NB4 (cell line): ENCODE results near the gene ASCC2.

Source experiments
- MAX ChIP-seq: IDR thresholded peaks from 2 replicates; pipeline ENCODE4 v1.6.1; 2011; ENCODE audit warnings: low read depth, low read length
- POLR2A ChIP-seq: IDR thresholded peaks from 2 replicates; pipeline ENCODE4 v1.6.1; 2011; ENCODE audit warnings: mild to moderate bottlenecking; ENCODE audit not compliant: insufficient read length; ENCODE audit errors: extremely low read depth
- TF ChIP-seq, protein P1 (sequence below): IDR thresholded peaks from one replicate; pipeline ENCODE4 v1.5.1; 2012; ENCODE audit warnings: low read depth, low read length

DNA sequence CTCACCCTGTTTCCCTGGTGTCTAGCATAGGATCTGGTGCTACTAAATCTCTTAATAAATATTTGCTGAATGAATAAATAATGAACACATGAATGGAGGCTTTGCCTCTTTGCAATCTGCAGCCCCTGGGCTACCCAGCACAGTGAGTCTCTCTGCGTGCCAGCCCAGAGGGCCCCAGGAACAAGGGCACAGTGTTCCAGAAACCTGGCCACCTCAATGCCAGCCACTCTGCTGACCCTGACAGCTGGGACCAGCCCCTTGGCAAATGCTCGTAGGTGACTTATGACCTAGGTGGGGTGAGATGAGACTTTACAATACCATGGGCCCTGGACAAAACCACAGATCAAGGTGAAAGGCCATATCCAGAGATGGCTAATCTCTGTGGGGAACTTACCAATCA lies 39.3 kb downstream of the ASCC2 start:
- no peak for TF ChIP-seq MAX
- TF ChIP-seq, protein P1, sequence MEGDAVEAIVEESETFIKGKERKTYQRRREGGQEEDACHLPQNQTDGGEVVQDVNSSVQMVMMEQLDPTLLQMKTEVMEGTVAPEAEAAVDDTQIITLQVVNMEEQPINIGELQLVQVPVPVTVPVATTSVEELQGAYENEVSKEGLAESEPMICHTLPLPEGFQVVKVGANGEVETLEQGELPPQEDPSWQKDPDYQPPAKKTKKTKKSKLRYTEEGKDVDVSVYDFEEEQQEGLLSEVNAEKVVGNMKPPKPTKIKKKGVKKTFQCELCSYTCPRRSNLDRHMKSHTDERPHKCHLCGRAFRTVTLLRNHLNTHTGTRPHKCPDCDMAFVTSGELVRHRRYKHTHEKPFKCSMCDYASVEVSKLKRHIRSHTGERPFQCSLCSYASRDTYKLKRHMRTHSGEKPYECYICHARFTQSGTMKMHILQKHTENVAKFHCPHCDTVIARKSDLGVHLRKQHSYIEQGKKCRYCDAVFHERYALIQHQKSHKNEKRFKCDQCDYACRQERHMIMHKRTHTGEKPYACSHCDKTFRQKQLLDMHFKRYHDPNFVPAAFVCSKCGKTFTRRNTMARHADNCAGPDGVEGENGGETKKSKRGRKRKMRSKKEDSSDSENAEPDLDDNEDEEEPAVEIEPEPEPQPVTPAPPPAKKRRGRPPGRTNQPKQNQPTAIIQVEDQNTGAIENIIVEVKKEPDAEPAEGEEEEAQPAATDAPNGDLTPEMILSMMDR: no peak
- no peak for TF ChIP-seq POLR2A
